Glomerular visceral epithelial cell (primary cell): ENCODE data around the gene THRAP3.

Experiments
- DNase-seq: peaks from one replicate; pipeline ENCODE4 v3.0.0-alpha.2; 2016; ENCODE audit errors: extremely low spot score

The THRAP3 gene

DNA sequence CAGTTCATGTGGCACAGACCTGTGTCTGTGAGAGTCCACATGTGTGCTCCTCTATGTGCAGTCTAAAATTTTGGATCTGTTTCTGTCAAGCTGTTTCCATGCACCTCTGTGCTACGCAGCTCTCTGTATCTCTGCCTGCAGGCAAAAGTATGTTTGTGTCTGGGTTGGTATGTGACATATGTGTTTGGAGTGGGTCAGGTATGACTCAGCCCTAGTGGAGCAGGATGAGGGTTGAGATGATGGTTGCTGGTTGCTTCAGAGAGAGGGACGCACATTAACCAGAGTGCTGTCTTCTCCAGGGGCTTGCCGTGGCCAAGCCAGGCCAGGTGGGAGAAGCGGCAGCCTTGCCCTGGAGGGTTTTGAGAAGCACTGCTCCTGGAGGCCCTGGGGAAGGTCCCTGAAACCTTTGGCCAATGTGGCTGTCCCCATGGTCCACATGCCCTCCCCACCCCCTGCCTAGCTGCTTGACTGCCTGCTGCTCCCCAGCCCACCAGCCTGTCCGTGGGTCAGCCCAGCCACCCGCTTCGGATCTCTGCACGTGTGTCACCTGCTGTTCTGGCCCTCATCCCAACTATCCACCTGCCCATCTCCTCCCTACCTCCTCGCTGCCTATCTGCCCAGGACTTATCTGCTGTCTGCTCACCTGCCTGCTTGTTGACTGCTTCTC, 103.3 kb downstream of the THRAP3 start:
- DNase-seq: peak; percentile 34

DNA sequence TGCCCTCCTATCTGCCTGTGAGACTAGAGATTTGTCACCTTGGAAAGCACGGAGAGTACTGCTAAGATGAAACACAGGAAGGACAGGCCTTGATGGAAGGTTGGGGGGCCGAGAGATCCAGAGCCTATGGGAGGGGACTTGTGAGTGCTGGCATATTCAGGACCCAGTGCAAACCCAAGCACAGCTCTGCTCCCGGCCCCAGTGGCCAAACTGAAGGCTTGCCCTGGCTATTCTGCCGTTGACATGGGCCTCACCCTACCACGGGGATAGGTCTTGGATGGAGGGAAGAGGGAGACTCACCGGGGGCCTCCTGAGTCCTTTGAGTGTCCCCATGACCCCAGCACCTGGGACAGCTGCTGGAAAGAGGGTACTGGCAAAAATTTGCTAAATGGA, 103.8 kb downstream of the THRAP3 start:
- no peak for DNase-seq

DNA sequence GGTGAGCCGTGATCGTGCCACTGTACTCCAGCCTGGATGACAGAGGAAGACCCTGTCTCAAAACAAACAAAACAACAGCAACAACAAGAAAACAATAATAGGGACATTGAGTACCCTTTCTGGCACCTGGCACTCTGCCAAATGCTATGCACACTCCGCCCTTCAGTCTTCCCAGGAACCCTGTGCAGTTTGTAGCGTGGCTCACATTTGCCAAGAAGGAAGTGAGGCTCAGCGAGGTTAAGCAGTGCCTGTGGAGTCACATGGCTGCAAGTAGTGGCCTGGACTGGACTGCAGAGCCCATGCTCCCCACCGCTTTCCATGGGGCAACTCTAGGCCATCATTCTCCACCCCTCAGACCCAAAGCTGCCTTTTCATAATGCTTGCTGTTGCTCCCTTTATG, 104.5 kb downstream of the THRAP3 start:
- no peak for DNase-seq

DNA sequence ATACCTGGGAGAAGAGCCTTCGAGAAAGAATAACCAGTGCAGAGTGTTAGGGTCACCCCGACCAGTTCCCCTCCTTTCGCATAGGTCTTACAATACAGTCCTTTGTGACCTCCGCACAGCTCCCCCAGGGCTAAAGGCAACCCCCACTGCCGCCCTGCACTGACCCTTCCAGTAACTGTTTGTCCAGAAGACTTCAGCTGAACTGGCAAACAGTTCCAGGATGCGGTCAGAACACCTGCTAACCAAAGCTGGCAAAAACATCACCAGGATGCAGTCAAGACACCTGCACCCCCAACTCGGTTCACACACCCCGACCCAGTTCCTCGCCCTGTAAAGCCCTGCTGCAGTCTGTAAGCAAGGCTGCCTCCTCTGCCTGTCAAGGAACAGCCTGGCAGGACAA, 105.6 kb downstream of the THRAP3 start:
- no peak for DNase-seq

DNA sequence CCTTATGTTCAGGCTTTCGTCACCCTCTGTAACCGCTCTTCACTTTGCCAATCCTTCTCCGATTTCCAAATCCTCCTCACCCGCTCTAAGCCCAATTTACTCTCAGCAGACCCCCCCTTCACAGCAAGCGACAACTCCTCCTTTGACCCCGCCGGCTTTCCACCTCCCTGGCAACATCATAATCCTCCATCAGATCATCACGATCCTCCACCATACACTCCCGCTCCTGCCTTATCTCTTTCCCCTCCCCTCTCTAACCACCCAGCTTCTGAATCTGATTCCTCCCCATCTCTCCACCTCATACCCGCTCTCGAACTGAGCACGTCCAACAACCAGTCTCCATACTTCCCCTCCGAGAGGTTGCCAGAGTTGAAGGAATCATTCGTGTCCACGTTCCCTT, 106.7 kb downstream of the THRAP3 start:
- no peak for DNase-seq

DNA sequence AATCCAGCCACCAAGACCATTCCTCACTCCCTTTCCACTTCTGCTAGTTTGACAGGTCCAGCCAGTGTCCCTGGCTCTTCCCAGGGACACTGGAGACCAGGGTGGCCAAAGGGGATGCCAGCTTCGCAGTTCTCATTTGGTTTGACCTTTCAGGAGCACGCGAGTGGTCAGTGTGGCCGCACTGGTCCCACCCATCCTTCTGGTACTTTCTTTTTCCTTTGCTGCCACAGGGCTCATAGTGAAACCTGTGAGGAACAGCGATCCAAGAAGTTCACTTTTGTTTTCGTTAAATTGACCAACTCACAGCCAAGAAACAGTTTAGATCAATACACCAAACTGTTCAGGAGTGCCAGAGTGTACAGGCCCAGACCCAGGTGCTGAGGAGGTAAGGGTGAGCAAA, 113.6 kb downstream of the THRAP3 start:
- DNase-seq: no peak

DNA sequence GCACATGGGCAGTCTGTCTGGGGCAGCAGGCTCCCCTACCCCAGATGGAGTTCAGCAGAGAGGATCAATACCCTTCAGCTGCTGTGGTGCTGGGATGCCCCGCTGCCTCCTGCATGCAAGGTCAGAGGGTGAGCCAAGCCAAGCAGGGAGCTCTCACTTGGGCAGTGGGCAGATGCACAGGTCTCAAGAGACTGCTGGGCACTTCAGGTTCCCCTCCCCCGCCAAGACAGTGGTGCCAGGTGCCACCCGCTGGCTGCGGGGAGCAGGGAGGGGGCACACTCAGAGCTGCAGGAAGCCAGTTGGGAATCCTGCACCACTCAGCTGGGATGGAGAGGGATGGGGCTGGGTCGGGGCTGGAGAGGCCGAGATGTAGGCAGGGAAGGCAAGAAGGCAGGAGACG, 115.0 kb downstream of the THRAP3 start:
- DNase-seq: no peak

DNA sequence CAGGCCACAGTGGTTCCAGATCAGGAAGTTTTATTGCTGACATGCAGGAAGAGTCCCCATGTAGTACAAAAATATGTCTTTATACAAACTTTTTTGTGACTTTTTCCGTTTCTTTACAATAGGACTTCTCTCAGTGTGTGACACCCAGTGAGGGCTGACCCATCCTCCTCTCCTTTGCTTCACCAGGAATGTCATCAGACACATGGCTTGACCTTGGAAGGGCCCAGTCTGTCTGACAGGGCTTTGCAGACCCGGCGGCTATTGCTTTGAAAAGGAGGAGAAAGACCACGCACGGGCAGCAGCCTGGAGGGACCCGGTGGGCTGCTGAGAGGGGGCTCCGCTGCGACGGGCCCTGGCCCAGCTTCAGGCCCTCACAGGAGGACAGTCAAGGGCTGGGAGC, 115.4 kb downstream of the THRAP3 start:
- no peak for DNase-seq

DNA sequence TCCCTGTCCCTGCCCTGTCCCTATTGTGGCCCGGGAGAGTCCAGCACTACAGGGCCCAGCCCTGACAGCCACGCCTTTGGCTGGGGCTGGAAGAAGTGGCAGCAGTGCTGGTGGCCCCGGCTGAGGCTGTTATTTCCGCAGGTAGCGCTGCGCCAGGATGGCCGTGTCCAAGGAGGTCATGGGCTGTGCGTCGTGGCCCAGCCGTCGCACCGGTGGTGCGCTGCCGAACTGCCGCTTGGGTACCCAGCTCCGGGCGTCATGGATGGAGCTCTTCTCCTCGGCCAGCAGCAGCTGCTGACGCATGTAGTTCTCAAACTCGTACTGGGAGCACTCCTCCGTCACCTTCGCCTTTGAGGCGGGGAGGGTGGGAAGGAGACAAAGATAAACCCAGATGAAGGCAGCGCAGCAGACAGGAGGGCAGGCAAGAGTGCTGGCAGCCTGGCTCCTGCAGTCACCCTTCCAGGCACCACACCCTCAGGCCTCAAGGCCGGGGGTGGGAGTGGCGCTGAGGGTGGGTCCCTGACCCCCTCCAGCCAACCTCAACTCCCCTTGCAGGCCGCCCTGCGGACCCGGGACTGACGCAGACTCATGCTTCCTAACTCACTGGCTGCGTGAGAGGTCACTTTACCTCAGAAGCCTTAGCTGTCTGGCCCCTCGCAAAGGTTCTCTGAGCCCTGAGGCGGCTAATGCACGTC, 117.5 kb downstream of the THRAP3 start:
- DNase-seq: no peak

DNA sequence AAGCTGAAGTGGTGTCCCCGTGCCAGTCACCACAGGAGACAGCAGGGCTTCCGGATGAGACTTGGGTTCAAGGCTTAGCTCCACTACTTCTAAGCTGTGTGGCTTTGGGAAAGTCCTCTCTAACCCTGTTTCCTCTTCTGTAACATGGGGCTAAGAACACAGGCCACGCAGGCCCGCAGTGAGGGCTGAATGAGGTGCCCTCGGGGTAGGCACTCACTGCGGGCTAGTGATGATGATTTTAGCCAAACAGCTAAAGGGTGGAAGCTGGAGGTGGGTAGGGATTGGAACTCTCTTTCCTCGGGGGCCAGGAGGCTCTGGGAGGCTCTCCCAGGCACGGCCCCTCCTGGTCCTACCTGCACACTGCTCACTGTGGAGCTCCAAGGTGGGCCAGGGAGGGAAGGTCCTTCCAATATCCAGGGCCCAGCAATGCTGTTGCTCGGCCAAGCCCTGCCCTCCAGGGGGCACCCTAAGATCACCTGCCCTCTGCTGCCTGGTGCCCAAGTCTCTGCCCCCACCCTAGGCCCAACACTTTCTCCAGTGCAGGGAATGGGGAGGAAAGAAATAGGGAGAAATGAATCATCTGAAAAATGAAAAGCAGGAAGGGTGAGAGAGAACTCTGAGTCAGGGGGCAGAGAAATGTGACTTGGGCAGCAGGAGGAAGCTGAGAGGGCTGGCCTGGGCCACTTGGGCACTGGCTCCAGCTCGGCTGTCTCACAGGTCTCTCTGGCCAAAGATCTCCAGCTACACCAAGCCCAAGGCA, 118.4 kb downstream of the THRAP3 start:
- DNase-seq: peak; percentile 89

DNA sequence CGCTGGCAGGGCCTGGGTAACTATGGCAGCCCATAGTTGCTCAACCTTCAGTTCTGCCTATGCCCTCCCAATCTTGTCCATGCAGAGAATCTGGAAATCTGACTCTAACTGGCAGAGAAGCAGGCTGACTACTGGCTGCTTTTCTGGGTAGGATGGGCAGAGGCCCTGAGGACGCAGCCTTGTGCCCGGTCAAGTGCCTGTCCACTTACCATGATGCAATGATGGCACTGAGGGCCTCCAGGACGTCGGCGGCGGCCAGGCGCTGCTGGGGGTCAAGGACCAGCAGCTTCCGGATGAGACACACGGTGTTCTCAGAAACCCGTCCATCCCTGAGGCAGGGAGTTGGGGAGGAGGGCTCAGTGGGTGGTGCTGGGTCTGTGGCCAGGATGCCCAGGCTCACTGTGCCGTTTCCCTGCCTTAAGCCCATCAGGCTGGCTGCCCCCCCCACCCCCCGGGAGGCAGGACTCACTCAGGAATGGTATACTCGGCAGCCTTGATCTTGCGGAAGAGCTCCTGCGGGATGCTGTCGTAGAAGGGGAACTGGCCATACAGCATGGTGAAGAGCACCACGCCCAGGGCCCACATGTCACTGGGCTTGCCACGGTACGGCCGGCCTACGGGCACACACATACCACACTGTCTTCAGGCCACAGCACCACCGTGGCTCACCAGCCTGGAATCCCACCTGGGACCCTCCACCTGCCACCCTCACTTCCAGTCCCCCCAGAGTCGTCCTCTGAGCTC, 119.6 kb downstream of the THRAP3 start:
- no peak for DNase-seq

DNA sequence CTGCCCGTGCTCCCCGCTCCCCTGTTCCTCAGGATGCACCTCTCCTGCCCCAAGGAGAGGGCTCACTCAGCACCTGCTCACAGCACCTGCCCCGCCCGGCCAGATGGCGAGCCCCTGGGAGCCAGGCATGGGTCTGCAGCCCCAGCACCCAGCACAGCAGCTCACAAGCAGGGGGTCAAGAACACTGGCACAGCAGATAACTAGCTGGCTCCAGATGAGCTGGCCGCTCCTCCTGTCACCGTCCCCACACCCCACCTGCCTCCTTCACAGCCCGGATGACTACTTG, 120.1 kb downstream of the THRAP3 start:
- no peak for DNase-seq

DNA sequence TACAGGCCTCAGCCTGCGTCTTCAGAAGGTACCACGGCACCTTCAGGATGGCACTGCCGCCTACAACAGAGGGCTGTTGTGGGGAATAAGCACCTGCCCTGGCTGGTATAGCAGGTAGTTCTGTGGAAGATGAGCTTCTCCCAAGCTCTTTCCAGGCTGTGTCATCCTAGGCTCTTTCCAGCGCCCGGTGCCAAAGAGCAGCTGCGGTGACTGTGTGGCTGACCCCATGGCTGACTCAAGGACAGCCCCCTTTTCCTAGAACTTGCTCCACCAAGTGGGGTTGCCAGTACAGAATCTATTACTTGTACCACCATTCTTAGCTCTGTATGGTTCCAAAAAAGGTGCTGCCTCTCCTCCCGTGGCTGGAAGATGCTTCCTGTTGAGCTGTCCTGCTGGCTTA, 121.1 kb downstream of the THRAP3 start:
- DNase-seq: no peak

DNA sequence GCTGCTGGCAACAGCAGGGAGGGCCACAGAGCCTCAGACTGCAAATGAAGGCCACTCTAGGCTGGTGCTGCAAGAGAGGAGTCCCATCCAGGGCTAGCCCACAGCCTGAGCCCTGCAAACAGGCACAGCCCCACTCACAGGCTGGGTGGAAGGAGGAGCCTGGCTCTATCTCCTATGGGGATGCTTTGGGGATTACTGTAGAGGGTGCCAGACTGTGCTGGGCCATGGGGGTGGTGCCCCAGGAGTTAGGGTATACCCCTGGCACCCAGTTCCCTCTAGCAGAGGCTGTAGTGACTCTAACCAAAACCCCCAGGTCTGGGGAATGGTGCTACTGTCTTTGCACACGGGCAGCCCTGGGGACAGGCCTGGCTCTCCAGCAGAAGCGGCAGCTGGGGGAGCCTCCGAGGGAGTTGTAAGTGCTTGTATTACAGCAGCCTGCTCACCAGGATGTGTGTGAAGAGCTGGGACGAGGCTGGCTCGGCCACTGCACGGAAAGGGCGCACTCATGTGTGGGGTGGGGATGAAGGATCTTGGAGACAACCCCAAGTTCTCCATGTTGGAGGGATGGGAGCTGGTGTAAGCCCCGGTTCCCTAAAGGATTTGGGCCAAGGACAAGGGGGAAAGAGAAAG, 122.6 kb downstream of the THRAP3 start:
- no peak for DNase-seq

DNA sequence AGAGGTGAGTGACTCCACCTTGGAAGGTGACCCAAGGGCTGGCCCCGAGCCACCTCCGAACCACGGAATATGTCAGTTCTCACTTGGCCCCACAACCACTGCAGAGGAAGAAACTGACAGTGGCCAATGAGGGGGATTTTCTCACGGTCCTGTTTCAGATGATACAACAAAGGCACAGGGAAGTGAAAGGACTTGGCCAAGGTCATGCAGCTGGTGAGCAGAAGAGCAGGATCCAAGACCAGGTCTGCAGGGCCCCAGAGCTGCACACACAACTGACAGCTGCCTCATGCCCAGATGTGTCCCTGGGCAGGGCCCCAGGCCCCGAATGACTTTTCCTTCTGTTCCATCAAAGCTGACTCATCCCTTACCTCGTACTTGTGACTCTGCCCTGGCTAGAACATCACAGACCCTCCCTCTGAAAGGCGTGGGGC, 125.0 kb downstream of the THRAP3 start:
- DNase-seq: peak; percentile 48

DNA sequence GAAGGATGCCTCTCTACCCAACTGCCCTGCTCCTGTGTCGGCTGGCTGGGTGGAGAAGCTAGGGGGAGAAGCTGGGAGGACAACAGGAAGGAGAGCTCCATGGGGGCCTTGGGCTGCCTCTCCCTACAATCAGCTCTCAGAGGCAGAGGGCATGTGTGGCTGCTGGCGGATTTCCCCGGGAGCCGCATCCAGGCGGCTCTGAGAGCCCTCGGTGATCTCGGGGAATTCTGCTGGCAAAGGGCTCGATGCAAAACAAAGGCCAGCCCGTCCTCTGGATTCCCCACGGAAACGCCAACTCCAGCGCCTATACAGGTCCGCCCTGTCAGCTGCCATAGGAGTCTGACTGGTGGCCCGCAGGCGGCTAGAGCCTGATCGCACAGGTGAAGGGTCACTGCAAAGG, 125.6 kb downstream of the THRAP3 start:
- DNase-seq: peak; percentile 26

DNA sequence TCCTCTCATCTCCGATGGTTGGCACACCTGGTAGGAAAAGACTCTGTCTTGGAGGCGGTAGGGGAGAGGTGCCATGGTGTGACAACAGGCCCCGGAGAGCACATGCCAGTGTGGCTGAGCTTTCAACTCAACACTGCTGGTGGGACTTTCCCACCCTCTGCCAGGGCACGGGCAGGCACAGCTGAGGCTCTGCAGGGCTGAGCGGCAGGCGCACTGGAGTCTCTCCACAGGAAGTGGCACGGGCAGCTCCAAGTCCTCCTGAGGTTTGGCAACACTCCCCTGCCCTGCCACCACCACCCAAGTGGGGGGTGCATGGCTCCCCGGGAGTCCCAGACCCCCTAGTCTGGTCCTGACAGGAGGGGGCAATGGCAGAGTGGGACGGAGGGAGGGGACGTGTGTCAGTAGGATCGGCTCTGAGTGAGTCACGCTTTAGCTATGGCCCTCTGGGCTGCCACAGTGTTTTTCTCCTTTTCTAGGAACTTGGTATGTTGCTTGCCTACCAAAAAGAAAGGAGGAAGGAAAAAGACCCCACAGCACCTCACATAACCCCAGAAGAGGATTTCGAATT, 126.5 kb downstream of the THRAP3 start:
- DNase-seq: peak; percentile 98

DNA sequence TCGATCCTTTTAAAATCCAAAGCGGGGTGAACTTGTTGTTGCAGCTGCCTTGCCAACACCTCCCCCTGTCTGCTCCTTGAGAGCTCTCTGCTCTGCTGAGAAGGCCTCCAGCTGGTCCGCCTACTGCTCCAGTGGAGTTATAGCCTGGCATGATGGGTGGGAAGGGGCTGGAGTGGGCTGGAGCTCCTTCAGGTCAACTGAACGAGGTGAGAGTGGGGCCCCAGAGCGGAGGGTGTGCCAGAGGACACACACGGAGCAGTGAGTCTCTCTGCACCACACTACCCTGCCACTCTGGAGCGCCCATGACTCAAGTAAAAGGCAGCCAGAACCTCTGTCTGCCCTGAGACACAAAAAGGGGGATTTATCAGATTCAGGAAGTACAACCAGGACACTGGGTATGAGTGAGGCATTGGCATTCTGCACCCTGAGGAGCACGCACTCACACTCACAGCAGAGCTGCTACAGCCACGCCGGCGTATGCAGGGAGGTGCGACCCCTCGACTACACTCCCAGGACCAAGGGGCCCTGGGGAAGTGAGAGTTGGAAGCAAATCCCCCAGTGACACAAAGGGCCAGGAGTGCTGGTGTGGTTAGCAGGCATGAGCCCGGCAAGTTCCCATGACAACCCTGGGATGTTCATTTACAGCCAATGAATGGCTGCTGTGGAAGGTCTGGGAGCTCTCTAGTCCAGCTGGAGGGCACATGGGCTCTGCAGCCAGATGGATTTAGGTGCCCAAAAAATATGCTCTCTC, 127.2 kb downstream of the THRAP3 start:
- peak; percentile 90 for DNase-seq

DNA sequence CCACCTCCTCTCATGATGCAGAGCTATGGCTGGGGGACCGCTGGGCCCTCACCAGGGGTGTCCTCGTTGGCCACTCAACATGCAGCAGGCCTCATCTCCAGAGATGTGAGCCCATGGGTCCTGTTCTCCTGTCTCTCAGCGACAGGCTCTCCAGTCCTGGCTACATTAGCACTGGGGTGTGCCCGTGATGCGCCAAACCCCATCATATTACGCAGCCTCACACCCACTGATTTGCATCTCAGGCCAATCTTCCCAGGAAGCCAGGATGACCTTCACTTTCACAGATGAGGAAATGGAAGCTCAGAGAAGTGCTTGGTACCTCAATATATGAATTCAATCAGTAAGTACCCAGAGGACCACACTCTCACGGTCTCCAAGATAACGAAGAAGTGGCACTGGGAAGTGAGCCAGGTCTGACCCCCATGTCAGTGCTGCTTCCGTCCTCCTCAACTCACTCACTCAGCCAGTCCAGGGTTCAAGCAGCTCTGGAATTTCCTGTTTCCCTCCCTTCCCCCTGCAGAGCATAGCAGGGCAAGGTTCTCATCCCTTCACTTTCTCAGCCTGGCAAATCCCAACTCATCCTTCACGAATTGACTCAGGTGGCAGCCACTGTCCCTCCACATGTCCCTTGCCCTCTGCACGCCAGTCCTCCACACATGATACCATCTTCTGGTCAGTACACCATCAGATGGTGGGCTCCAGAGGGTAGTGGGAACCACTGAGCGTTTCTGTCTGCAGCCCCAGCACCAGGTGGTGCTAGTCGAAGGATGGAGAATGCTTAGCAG, 128.1 kb downstream of the THRAP3 start:
- DNase-seq: peak; percentile 35
